Mesothelial cell of epicardium (in vitro differentiated cells): ENCODE results near the gene FAM184A. TPM values are rescaled to one million over a fixed set of nuclear protein-coding genes. Genes with fewer than 3 reads are reported as not detected.
"Not testable (repeated sequence)": the region's sequence is repeated elsewhere in the genome, so short reads cannot be mapped to it uniquely, and the experiment has no call there.

Experiments used
- DNase-seq, 2 experiments: peaks; one replicate each; pipeline ENCODE4 v3.0.0; 2021; ENCODE audit warnings: low spot score in 2 of 2; ENCODE audit not compliant: unreplicated experiment in 2 of 2
- H3K27ac Mint-ChIP-seq: 2 replicates; pipeline ENCODE4 v1.8.0; 2021; ENCODE audit warnings: mixed read lengths
- H3K27me3 Mint-ChIP-seq: 2 replicates; pipeline ENCODE4 v1.8.0; 2021; ENCODE audit warnings: low read depth, mixed read lengths
- H3K36me3 Mint-ChIP-seq: 2 replicates; pipeline ENCODE4 v1.8.0; 2021; ENCODE audit warnings: mixed read lengths
- H3K4me1 Mint-ChIP-seq: 2 replicates; pipeline ENCODE4 v1.8.0; 2021; ENCODE audit warnings: mixed read lengths
- H3K4me3 Mint-ChIP-seq: 2 replicates; pipeline ENCODE4 v1.8.0; 2021; ENCODE audit warnings: mild to moderate bottlenecking, moderate library complexity, mixed read lengths
- H3K9me3 Mint-ChIP-seq: 2 replicates; pipeline ENCODE4 v1.8.0; 2021; ENCODE audit warnings: mixed read lengths
- total RNA-seq: library from RNA; stranded (reverse); gene quantifications from 3 replicates; pipeline ENCODE4 v1.2.1, GENCODE V29; 2021
- TF ChIP-seq, protein P1 (sequence below): fragments of 200-600 bp; sonication (generic); IDR thresholded peaks from one replicate; pipeline ENCODE4 v1.5.0; 2021; ENCODE audit warnings: antibody characterized with exemption; ENCODE audit not compliant: unreplicated experiment

Gene FAM184A
- total RNA-seq, 1 donor from 2014 or later: 4.1 TPM

DNA sequence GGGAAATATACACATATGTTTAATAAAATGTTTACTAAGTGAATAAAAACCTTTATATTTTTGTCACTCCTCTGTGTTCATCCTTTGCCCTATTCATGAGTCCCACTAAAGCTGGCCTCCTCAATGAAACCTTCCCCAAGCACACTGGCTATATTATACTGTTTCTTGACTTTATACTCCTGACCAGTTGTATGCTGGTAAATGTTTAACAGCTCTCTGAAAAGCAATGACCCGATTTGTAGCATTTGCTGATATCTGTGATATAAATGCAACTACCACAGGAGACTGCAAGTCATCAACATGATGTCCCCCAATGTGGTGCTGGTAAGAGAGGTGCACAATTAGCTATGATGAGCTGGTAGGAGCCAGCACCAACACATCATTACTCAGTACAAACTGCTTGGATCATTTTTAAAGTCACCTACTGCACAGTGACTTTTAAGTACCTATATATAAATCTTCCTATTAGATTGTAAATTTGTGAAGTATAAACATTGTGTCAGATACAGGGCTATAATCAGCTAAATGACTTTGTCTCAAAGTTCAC is 78.9 kb downstream of the FAM184A start:
- no peak overlapping the region for H3K27ac Mint-ChIP-seq
- no peaks in the 10 kb centered on the region for H3K36me3 Mint-ChIP-seq
- H3K4me1 Mint-ChIP-seq: peaks cover 6% of the 10 kb centered on the region
- H3K9me3 Mint-ChIP-seq: no peaks in the 10 kb centered on the region
- H3K4me3 Mint-ChIP-seq: no peak overlapping the region
- TF ChIP-seq, protein P1, sequence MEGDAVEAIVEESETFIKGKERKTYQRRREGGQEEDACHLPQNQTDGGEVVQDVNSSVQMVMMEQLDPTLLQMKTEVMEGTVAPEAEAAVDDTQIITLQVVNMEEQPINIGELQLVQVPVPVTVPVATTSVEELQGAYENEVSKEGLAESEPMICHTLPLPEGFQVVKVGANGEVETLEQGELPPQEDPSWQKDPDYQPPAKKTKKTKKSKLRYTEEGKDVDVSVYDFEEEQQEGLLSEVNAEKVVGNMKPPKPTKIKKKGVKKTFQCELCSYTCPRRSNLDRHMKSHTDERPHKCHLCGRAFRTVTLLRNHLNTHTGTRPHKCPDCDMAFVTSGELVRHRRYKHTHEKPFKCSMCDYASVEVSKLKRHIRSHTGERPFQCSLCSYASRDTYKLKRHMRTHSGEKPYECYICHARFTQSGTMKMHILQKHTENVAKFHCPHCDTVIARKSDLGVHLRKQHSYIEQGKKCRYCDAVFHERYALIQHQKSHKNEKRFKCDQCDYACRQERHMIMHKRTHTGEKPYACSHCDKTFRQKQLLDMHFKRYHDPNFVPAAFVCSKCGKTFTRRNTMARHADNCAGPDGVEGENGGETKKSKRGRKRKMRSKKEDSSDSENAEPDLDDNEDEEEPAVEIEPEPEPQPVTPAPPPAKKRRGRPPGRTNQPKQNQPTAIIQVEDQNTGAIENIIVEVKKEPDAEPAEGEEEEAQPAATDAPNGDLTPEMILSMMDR: no peak
- no peaks in the 10 kb centered on the region for H3K27me3 Mint-ChIP-seq
- no peak for DNase-seq

DNA sequence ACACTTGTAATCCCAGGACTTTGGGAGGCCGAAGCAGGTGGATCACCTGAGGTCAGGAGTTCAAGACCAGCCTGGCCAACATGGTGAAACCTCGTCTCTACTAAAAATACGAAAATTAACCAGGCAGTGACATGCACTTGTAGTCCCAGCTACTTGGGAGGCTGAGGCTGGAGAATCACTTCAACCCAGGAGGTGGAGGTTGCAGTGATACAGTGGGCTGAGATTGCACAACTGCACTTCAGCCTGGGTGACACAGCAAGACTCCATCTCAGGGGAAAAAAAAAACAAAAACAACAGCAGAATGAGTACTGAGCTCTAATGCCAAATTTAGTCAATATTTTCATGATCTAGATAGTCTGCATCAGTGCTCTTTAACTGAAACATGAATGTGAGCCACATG is 81.0 kb downstream of the FAM184A start:
- not testable (repeated sequence) for H3K27me3 Mint-ChIP-seq, H3K36me3 Mint-ChIP-seq, DNase-seq

DNA sequence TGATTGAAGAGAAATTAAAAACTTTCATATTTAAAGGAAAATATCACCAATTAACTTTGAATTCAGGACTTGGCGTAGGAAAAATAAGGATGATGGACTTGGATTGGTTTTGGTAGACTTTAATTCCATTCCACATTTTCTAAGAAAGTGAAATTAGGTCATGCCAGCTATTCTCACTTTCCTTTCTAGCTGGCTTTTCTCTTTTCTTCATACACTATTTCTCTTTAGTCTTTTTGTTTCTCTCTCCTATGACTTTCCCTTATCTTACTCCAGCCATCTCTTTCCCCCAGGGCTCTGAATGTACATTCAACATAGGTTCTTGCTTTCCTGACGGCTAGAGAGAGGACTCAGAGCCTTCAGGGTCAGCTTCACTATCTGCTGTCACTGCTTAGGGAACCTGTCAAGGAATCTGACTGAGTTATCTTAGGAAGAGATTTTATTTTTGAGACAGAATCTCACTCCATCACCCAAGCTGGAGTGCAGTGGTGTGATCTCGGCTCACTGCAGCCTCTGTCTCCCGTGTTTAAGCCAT is 82.1 kb downstream of the FAM184A start:
- Mint-ChIP-seq H3K36me3 (peaks cover 1% of the 10 kb centered on the region), H3K27ac (no peak overlapping the region), H3K27me3 (no peaks in the 10 kb centered on the region), H3K4me3 (no peak overlapping the region), H3K9me3 (no peaks in the 10 kb centered on the region), H3K4me1 (no peaks in the 10 kb centered on the region)
- DNase-seq: no peak
- TF ChIP-seq, protein P1: no peak

More for the DNA sequence above, 81.0 kb downstream of the FAM184A start:
- H3K4me1 Mint-ChIP-seq, H3K9me3 Mint-ChIP-seq, H3K4me3 Mint-ChIP-seq, H3K27ac Mint-ChIP-seq: not testable (repeated sequence)

DNA sequence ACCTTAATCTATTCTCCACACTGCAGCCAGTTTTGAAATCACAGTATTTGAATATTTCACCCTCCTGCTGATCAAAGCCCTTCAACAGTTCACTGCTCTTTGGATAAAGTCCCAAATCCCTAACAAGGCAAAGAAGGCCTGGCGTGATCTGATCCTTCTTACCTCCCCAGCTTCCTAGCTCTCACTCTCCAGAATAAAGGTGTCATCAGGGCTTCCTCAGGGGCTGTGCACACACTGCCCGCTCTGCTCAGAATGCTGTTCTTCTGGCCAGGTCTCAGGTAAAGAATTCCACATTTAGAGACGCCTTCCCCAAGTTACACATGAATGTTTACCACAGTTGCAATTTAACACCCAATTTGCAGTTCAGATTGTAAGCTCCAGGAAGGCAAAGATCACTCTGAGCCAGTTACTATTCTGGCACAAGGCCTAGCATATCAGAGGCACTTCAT is 84.6 kb downstream of the FAM184A start:
- no peak overlapping the region for H3K27ac Mint-ChIP-seq
- H3K4me3 Mint-ChIP-seq: no peak overlapping the region
- H3K4me1 Mint-ChIP-seq: no peaks in the 10 kb centered on the region
- TF ChIP-seq, protein P1: no peak
- no peak for DNase-seq
- H3K36me3 Mint-ChIP-seq: peaks cover 4% of the 10 kb centered on the region
- no peaks in the 10 kb centered on the region for H3K9me3 Mint-ChIP-seq
- no peaks in the 10 kb centered on the region for H3K27me3 Mint-ChIP-seq

DNA sequence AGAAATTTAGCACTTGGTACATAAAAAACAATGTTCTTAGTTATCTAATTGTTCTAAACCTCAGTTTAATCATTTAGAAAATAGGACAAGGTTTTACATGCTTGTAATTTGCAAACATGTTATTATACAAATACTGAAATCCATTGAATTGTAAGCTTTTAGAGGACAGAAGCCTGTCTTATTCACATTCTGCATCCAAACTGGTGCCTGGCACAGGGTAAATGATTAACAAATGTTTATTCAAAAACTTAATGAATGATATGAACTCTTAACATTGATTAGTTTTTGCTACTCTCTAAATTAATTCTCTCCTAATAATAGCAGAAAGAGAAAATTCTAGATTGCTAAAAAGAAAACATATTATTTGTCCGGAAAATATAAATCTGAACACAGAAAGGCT is 85.1 kb downstream of the FAM184A start:
- Mint-ChIP-seq H3K27me3 (no peaks in the 10 kb centered on the region), H3K9me3 (no peaks in the 10 kb centered on the region), H3K4me1 (no peaks in the 10 kb centered on the region), H3K4me3 (no peak overlapping the region), H3K27ac (no peak overlapping the region), H3K36me3 (peaks cover 4% of the 10 kb centered on the region)
- TF ChIP-seq, protein P1: no peak
- DNase-seq: no peak

DNA sequence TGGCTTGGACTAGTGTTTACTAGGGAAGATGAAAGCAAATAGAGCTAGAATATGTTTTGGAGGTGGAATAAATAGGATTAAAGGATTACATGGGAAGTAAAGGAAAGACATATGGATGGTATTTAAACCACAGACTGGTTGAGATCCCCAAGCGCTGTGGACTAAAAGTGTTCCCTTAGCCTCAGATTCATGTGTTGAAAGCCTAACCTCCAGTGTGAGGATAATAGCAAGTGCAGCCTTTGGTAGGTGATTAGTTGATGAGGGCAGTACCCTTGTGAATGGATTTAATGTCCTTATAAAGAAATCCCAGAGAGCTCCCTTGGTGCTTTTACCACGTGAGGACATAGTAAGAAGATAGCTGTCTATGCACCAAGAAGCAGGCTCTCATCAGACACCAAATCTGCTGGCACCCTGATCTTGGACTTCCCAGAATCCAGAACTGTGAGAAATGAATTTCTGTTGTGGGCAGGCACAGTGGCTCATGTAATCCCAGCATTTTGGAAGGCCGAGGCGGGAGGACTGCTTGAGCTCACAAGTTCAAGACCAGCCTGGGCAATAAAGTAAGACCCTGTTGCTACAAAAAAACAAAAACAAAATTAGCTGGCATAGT is 86.2 kb downstream of the FAM184A start:
- no peaks in the 10 kb centered on the region for H3K4me1 Mint-ChIP-seq
- no peak for DNase-seq
- H3K9me3 Mint-ChIP-seq: no peaks in the 10 kb centered on the region
- H3K36me3 Mint-ChIP-seq: peaks cover 4% of the 10 kb centered on the region
- no peaks in the 10 kb centered on the region for H3K27me3 Mint-ChIP-seq
- H3K27ac Mint-ChIP-seq: no peak overlapping the region
- H3K4me3 Mint-ChIP-seq: no peak overlapping the region
- TF ChIP-seq, protein P1: no peak
